HG02852 (cell line): Measurements from ENCODE around the gene RAD9A.
"Not testable (repeated sequence)": the region's sequence is repeated elsewhere in the genome, so short reads cannot be mapped to it uniquely, and the experiment has no call there.

Experiments used
- ATAC-seq: cut with Tn5 transposase; IDR thresholded peaks from one replicate; pipeline ENCODE4 v1.9.1; 2021; ENCODE audit warnings: mild to moderate bottlenecking, moderate library complexity; ENCODE audit not compliant: unreplicated experiment

Gene RAD9A

GRCh38 chr11:67393990-67394389 lies 2.2 kb downstream of the RAD9A start:
- no peak for ATAC-seq

- no peak for ATAC-seq
These were observed 3.9 kb downstream of the RAD9A start for GRCh38 chr11:67395555-67396258.

- ATAC-seq: no peak
These were observed 4.4 kb downstream of the RAD9A start for GRCh38 chr11:67396259-67396581.

- ATAC-seq: no peak
These were observed 5.0 kb downstream of the RAD9A start for GRCh38 chr11:67396587-67397389.

- ATAC-seq: no peak
These were observed 5.8 kb downstream of the RAD9A start for GRCh38 chr11:67397536-67397935.

- ATAC-seq: no peak
These were observed 6.3 kb downstream of the RAD9A start for GRCh38 chr11:67397986-67398660.

GRCh38 chr11:67398661-67399563 lies 7.1 kb downstream of the RAD9A start:
- no peak for ATAC-seq

GRCh38 chr11:67400251-67400941 lies 8.6 kb downstream of the RAD9A start:
- ATAC-seq: no peak

- ATAC-seq: peak; percentile 20
These were observed 9.2 kb downstream of the RAD9A start for GRCh38 chr11:67400942-67401494.

GRCh38 chr11:67401495-67402191 lies 9.9 kb downstream of the RAD9A start, which contains the start of gene PPP1CA:
TSS of gene PPP1CA (minus strand) at chr11:67401858. CDS start at chr11:67401782, 76 bp downstream.
- ATAC-seq: peak; percentile 63

- ATAC-seq: not testable (repeated sequence)
These were observed 10.5 kb downstream of the RAD9A start for GRCh38 chr11:67402192-67402839.

- not testable (repeated sequence) for ATAC-seq
These were observed 11.3 kb downstream of the RAD9A start for GRCh38 chr11:67403085-67403484.

GRCh38 chr11:67404515-67405195 lies 12.9 kb downstream of the RAD9A start:
- ATAC-seq: no peak

GRCh38 chr11:67405196-67405567 lies 13.4 kb downstream of the RAD9A start:
- ATAC-seq: no peak

- no peak for ATAC-seq
These were observed 14.0 kb downstream of the RAD9A start for GRCh38 chr11:67405688-67406339.

- no peak for ATAC-seq
These were observed 14.7 kb downstream of the RAD9A start for GRCh38 chr11:67406420-67406968.

GRCh38 chr11:67406969-67407687 lies 15.3 kb downstream of the RAD9A start:
- no peak for ATAC-seq
